ENCODE data around the gene KCNA3.

- no peak for TF ChIP-seq POLR2A (IDR thresholded peaks at IDR 0.05)
- TF ChIP-seq, protein P1, sequence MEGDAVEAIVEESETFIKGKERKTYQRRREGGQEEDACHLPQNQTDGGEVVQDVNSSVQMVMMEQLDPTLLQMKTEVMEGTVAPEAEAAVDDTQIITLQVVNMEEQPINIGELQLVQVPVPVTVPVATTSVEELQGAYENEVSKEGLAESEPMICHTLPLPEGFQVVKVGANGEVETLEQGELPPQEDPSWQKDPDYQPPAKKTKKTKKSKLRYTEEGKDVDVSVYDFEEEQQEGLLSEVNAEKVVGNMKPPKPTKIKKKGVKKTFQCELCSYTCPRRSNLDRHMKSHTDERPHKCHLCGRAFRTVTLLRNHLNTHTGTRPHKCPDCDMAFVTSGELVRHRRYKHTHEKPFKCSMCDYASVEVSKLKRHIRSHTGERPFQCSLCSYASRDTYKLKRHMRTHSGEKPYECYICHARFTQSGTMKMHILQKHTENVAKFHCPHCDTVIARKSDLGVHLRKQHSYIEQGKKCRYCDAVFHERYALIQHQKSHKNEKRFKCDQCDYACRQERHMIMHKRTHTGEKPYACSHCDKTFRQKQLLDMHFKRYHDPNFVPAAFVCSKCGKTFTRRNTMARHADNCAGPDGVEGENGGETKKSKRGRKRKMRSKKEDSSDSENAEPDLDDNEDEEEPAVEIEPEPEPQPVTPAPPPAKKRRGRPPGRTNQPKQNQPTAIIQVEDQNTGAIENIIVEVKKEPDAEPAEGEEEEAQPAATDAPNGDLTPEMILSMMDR (IDR thresholded peaks at IDR 0.05): no peak
- TF ChIP-seq EP300 (IDR thresholded peaks at IDR 0.05): no peak
Observed at GRCh38 chr1:110638058-110638457, 36.7 kb downstream of the KCNA3 start.

Data from sigmoid colon (tissue), 4 donors.